GM12878 (cell line): ENCODE results near the gene ACTR5. TPM values are rescaled to one million over a fixed set of nuclear protein-coding genes. Genes with fewer than 3 reads are reported as not detected.

Experiments used
- BACH1 ChIP-seq: fragments of 450-650 bp; IDR thresholded peaks from 2 replicates; pipeline ENCODE4 v1.6.1; 2017; ENCODE audit warnings: mild to moderate bottlenecking, borderline replicate concordance
- BHLHE40 ChIP-seq, 2 experiments: fragments of 450-650 bp in 1 of 2; IDR thresholded peaks; 2 replicates each; pipeline ENCODE4 v1.6.1; 2011 to 2017; ENCODE audit warnings: low read depth in 2 of 2, borderline replicate concordance in 1 of 2, improper control_type of control experiment in 1 of 2, low read length in 1 of 2, mild to moderate bottlenecking in 1 of 2
- EP300 ChIP-seq, 2 experiments: fragments of 150-350 bp in 1 of 2; IDR thresholded peaks; 2 replicates each; pipeline ENCODE4 v1.6.1; 2011 to 2012; ENCODE audit warnings: low read depth in 2 of 2, low read length in 2 of 2, borderline replicate concordance in 1 of 2, improper control_type of control experiment in 1 of 2, inconsistent platforms in 1 of 2; ENCODE audit not compliant: control insufficient read depth in 1 of 2
- GABPA ChIP-seq: IDR thresholded peaks from 2 replicates; pipeline ENCODE4 v1.6.1; 2014; ENCODE audit warnings: antibody characterized with exemption, low read depth, mild to moderate bottlenecking, inconsistent platforms
- IKZF2 ChIP-seq, 2 experiments: fragments of 450-650 bp; IDR thresholded peaks; 2 replicates each; pipeline ENCODE4 v1.6.1; 2017; ENCODE audit warnings: mild to moderate bottlenecking in 2 of 2, moderate library complexity in 2 of 2
- IRF4 ChIP-seq: IDR thresholded peaks from 2 replicates; pipeline ENCODE4 v1.6.1; 2011; ENCODE audit warnings: low read depth, low read length
- JUNB ChIP-seq: IDR thresholded peaks from 2 replicates; pipeline ENCODE4 v1.6.1; 2016; ENCODE audit warnings: antibody characterized with exemption, mild to moderate bottlenecking
- TBL1XR1 ChIP-seq: IDR thresholded peaks from 2 replicates; pipeline ENCODE4 v1.6.1; 2012; ENCODE audit warnings: low read depth, low read length, improper control_type of control experiment
- ZNF207 ChIP-seq: fragments of 450-650 bp; IDR thresholded peaks from 2 replicates; pipeline ENCODE4 v1.6.1; 2014; ENCODE audit warnings: antibody characterized with exemption, mild to moderate bottlenecking, borderline replicate concordance
- polyA plus RNA-seq, 11 experiments: library from polyadenylated mRNA; depleted of rRNA in 4 of 11; unstranded in 6 of 11; stranded (reverse) in 5 of 11; fragments of >200 nt; fragmentation: Nextera tagmentation in 4 of 11; fragmentation: Illumina TruSeq in 1 of 11; extraction: Ambion mirVana in 4 of 11; extraction: Trizol in 1 of 11; gene quantifications; 1 replicate in 1 of 11; 2 replicates in 10 of 11; pipeline versions ENCODE4 v1.2.1 to v1.2.3, GENCODE V29; 2011 to 2016; ENCODE audit warnings: inconsistent platforms in 2 of 11, missing spikeins in 2 of 11, low read depth in 1 of 11
- total RNA-seq, 4 experiments: library from RNA; depleted of rRNA in 3 of 4; stranded (reverse); fragments of >200 nt in 3 of 4; fragmentation: Illumina TruSeq in 1 of 4; extraction: Trizol in 1 of 4; gene quantifications; 2 replicates each; pipeline versions ENCODE4 v1.2.1 to v1.2.3, GENCODE V29; 2013 to 2021
- TF ChIP-seq, protein P1 (sequence below): fragments of 450-650 bp; IDR thresholded peaks from 2 replicates; pipeline ENCODE4 v1.6.1; 2018; ENCODE audit warnings: borderline replicate concordance, mild to moderate bottlenecking; ENCODE audit not compliant: partially characterized antibody

The ACTR5 gene
- total and polyA plus RNA-seq, 10 of the 15 experiments (the other 5 are each of a cell fraction or from before 2014, with no cell fraction given), result 0.52 to 14.7 (median 8.8) TPM

DNA sequence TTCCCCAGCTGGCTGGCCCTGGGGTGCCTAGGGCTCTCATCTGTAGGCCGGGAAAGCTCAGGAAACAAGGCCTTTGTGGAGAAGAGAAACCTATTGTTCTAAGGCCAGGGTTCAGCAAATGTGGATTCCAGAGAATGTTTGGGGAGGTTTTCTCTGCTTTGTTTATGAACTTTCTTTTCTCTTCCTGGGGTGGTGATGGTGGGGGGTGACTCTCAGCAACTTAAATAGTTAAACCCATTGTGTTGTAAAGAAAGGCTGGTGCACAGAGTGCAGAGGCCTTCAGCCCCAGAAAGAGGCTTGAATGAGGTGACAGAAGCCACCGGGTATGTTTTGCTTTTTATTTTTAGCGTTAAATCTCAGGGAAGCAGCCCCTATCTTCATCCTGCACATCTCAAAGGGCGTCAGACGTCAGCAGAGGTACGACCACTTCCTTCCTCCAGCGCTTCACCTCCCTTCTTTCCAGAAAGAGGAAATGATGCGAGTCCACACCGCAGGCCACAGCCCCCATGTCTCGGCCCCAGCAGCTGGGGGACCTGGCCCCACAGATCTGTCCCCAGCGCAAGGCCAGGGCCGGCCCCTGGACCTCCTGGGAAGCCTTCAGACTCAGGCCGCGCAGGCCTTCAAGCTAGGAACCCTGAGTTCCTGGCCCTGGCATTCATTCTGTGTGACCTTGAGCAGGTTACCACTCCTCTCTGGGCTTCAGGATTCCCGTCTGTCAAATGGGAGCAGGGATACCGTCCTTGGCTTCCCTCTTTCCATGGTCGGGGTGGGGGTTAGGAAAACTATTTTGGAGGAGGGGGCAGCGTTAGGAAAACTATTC, 56.6 kb downstream of the ACTR5 start (continued):
- TF ChIP-seq ZNF207 (0 out of 2 replicates have a peak, but pooled peaks have one; percentile 26), TBL1XR1 (peak; percentile 86), JUNB (no peak), IRF4 (0 out of 2 replicates have a peak, but pooled peaks have one; percentile 49), BACH1 (no peak), BHLHE40 (IDR thresholded peaks at IDR 0.05; ENCODE audit: borderline replicate concordance in 1 of 2, low read depth in 2 of 2, low read length in 1 of 2) (peak; percentile 41 to 43; a peak in 3 of 4 replicates), GABPA (peak; percentile 62; the same call in 1 of the 2 replicates), IKZF2 (IDR thresholded peaks at IDR 0.05) (peak; percentile 75 to 88), EP300 (IDR thresholded peaks at IDR 0.05; ENCODE audit: borderline replicate concordance in 1 of 2, control insufficient read depth in 1 of 2, low read depth in 2 of 2, low read length in 2 of 2) (peak; percentile 85 to 91)
- TF ChIP-seq, protein P1, sequence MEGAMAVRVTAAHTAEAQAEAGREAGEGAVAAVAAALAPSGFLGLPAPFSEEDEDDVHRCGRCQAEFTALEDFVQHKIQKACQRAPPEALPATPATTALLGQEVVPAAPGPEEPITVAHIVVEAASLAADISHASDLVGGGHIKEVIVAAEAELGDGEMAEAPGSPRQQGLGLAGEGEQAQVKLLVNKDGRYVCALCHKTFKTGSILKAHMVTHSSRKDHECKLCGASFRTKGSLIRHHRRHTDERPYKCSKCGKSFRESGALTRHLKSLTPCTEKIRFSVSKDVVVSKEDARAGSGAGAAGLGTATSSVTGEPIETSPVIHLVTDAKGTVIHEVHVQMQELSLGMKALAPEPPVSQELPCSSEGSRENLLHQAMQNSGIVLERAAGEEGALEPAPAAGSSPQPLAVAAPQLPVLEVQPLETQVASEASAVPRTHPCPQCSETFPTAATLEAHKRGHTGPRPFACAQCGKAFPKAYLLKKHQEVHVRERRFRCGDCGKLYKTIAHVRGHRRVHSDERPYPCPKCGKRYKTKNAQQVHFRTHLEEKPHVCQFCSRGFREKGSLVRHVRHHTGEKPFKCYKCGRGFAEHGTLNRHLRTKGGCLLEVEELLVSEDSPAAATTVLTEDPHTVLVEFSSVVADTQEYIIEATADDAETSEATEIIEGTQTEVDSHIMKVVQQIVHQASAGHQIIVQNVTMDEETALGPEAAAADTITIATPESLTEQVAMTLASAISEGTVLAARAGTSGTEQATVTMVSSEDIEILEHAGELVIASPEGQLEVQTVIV, result no peak
- TF ChIP-seq, all 136 proteins: peak for 47
